ENCODE data around the gene RNMT. TPM values are rescaled to one million over a fixed set of nuclear protein-coding genes. Genes with fewer than 3 reads are reported as not detected.

The RNMT gene
- total RNA-seq, 1 donor from 2014 or later, result 34.3 TPM

DNA sequence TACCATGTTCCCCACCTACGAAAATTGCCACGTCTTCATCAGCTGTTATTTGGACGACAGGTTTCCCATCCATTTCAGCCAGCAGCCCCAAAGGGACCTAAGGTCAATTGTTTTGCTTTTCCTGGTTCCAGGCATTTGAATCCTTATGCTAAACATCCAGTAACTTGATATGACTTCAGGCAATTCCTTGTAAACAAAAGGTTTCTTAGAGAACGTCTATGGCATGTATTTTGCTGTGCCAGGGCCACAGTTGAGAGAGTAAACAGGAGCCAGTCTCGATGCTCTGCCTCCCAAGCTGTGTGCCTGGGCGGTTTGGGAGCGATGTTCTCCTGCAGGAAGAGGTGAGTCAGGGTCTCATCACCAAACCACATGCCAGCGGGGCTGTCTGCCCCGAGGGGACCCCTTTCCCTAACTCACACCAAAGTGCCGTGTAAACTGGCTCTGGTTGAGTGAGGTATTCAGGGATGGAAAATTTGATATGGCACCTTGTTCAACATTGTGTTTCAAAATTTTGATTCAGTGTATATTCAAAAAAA lies 84.5 kb downstream of the RNMT start:
- TF ChIP-seq, protein P1, sequence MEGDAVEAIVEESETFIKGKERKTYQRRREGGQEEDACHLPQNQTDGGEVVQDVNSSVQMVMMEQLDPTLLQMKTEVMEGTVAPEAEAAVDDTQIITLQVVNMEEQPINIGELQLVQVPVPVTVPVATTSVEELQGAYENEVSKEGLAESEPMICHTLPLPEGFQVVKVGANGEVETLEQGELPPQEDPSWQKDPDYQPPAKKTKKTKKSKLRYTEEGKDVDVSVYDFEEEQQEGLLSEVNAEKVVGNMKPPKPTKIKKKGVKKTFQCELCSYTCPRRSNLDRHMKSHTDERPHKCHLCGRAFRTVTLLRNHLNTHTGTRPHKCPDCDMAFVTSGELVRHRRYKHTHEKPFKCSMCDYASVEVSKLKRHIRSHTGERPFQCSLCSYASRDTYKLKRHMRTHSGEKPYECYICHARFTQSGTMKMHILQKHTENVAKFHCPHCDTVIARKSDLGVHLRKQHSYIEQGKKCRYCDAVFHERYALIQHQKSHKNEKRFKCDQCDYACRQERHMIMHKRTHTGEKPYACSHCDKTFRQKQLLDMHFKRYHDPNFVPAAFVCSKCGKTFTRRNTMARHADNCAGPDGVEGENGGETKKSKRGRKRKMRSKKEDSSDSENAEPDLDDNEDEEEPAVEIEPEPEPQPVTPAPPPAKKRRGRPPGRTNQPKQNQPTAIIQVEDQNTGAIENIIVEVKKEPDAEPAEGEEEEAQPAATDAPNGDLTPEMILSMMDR (IDR thresholded peaks at IDR 0.05), result no peak
- no peaks in the 10 kb centered on the region for H3K4me1 Mint-ChIP-seq (ENCODE audit: unreplicated experiment)
- H3K27me3 Mint-ChIP-seq (ENCODE audit: unreplicated experiment), result peaks cover 8% of the 10 kb centered on the region
- H3K4me3 Mint-ChIP-seq (ENCODE audit: unreplicated experiment), result no peak overlapping the region
- no peaks in the 10 kb centered on the region for H3K9me3 Mint-ChIP-seq (ENCODE audit: unreplicated experiment)
- no peaks in the 10 kb centered on the region for H3K36me3 Mint-ChIP-seq (ENCODE audit: unreplicated experiment)
- no peak overlapping the region for H3K27ac Mint-ChIP-seq (ENCODE audit: unreplicated experiment)
- DNase-seq (ENCODE audit: extremely low spot score, unreplicated experiment), result peak; percentile 62

DNA sequence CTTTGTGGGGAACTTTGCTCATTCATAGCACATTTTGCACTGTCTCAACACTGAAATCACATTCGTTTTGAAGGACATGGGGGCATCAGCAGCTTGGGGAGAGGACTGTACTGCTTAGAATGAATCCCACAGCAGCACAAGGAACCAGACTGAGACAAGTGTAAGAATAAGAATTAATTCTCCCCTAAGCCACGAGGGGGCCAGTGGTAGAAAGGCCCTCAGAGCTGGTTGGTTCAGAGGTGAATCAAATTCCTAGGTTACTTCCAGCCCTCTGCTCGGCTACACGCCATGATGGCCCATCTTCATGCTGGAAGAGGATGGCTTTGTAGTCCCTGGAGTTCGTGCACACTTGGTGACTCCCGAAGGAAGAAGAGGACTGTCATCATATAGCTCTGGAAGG lies 85.5 kb downstream of the RNMT start:
- Mint-ChIP-seq H3K4me3 (ENCODE audit: unreplicated experiment) (no peak overlapping the region), H3K4me1 (ENCODE audit: unreplicated experiment) (no peaks in the 10 kb centered on the region), H3K36me3 (ENCODE audit: unreplicated experiment) (no peaks in the 10 kb centered on the region), H3K27ac (ENCODE audit: unreplicated experiment) (no peak overlapping the region), H3K9me3 (ENCODE audit: unreplicated experiment) (no peaks in the 10 kb centered on the region), H3K27me3 (ENCODE audit: unreplicated experiment) (peaks cover 8% of the 10 kb centered on the region)
- no peak for DNase-seq (ENCODE audit: extremely low spot score, unreplicated experiment)
- TF ChIP-seq, protein P1 (IDR thresholded peaks at IDR 0.05), result no peak

DNA sequence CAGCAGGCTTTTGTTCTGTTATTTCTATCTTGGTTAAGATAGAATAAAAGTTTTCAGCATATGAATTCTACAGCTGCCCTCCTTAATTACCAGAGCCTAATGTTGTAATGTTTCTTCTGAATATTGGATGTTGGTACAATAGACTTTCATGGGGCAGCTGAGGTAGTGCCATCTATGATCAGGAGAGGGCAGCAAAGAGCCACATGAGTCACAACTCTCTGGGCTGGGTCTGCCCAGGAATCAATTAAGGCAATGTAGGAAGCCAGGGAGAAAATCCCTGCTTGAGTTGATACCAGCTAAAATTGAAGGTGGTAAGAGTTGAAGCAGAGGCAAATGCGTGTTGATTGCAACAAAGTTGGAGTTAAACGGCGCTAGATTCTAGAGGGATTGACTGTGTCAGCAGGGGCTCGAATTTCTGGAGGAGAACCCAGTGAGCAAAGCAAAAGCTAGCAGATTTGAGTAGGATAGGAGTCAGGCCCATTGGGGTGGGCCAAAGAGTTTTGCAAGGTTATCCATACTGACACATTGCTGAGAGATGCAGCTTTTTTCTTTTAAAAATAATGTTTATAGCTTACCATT lies 86.9 kb downstream of the RNMT start:
- Mint-ChIP-seq H3K4me3 (ENCODE audit: unreplicated experiment) (no peak overlapping the region), H3K36me3 (ENCODE audit: unreplicated experiment) (no peaks in the 10 kb centered on the region), H3K4me1 (ENCODE audit: unreplicated experiment) (no peaks in the 10 kb centered on the region), H3K27me3 (ENCODE audit: unreplicated experiment) (peaks cover 5% of the 10 kb centered on the region), H3K9me3 (ENCODE audit: unreplicated experiment) (no peaks in the 10 kb centered on the region), H3K27ac (ENCODE audit: unreplicated experiment) (no peak overlapping the region)
- DNase-seq (ENCODE audit: extremely low spot score, unreplicated experiment), result peak; percentile 85
- TF ChIP-seq, protein P1 (IDR thresholded peaks at IDR 0.05), result peak; percentile 80

Other genes with a start within 250 kb of the RNMT start
- gene FAM210A, start 115 bp upstream of the RNMT start, total RNA-seq, result 12.5 and 13.8 TPM in 2 replicates
- gene MC5R, start 97.5 kb downstream of the RNMT start, total RNA-seq, result not detected in 2 replicates
- gene MC2R, start 188.9 kb downstream of the RNMT start, total RNA-seq, result not detected in 2 replicates